Glomerular visceral epithelial cell (primary cell): ENCODE data around the gene AQP4.

Experiments used
- DNase-seq: peaks from one replicate; pipeline ENCODE4 v3.0.0-alpha.2; 2016; ENCODE audit errors: extremely low spot score

Gene AQP4

DNA sequence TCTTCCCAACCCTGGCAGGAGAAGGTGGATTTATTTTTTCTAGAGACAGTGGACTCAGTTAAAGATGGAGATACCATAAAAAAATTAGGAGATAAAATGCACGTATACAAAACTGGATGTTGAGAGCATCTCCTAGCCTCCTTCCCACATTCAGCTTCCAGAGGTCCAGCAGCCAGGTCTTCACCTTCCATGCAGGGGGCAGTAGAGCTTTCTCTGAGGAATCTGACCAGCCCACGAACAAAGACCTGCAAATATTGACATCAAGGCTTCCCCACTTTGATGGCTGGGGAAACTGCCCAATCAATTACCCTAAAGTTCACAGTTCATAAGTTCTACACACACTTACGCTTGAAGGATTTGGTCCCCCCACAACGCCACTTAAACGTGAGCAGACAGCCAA lies 24.5 kb downstream of the AQP4 start:
- no peak for DNase-seq

DNA sequence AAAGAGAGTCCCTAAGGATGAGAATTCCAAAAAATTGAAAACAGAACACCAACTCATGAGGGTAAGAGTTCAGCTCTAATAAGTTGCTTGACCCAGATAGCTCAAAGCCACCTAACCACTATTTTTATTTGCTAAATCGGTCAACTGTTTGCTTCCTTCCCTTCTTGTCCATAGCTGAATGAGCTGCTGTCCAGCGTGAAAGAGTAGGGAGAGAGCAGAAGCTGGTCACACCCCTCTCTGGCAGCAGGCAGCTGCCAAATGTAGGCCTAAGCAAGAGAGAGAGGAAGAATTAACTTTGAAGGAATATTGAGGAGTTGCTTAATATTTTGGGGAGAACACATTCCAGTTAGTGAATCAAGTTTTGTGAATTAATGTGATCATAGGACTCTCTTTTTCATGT lies 25.9 kb downstream of the AQP4 start:
- DNase-seq: no peak

DNA sequence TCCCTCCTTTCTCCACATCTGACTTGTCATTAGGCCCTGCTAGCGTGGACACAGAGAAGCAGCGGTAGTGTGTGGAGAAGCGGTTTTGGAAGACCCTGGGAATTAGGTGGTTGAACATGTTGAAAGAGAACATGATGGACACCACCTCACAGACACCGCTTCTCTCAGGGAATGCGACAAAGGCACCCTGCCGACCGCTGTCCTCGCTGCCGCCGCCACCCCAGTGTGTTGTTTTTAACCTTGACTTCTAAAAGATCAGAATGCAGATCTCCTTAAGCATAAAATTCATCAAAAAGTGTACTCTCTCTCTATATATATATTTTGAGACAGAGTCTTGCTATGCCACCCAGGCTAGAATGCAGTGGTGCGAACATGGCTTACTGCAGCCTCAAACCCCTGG lies 33.2 kb downstream of the AQP4 start:
- no peak for DNase-seq

DNA sequence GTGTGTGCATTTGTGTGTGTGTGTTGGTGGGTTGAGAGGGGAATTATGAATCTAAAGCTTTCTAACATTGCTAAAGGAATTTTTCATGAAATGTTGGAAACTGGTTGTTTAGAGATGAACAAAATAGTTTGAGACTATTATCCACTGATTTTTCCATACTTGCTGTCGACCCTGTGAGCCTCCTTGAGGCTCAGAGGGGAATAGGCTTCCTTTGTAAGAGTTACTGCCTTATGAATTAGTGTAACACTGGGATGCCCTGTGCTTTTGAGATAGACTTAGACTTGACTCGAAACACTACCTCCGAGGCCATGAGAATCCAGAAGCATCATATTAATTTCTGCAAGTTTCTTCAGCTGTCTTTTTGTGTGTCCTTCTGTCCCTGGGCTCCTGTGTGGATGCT lies 37.9 kb downstream of the AQP4 start:
- DNase-seq: no peak

DNA sequence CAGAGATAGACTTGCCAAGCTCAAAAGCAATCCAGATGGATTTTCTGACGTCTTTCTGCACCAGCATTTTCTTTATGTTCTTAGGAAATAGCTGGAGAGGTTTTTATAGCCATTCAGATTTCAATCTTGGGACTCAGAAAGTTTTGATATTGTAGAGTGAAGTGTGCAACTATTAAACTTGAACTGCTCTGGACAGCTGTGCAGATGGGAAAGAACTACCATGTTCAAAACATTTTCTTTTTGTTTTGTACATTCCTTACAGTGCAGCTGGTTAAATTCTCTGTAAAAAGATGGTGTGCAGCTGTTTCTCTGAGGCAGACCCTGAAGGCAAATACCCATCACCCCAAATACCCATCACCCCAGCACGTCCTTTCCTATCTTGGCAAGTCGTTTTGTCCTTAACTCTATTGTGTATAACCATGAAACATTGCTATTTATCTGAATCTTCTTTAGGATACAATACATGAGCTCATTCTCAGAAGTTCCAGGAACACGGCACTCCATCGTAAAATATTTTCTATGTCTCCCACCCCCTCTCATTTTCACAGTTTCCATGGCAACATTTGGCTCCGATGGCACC lies 38.8 kb downstream of the AQP4 start:
- DNase-seq: no peak

DNA sequence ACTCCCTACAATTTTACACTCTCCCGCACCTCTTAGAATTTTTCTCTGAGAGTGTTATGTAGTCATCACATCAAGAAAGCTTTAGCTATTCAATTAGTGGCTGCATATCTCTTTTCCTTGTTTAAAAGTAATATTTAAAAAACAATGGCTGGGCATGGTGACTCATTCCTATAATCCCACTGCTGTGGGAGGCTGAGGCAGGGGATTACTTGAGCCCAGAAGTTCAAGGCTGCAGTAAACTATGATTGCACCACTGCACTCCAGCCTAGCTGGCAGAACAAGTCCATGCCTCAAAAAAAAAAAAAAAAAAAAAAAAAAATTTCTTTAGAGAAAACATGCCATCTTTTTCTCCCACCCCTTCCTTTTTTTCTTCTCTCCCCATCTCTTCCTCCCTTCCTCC lies 44.3 kb downstream of the AQP4 start:
- DNase-seq: no peak

DNA sequence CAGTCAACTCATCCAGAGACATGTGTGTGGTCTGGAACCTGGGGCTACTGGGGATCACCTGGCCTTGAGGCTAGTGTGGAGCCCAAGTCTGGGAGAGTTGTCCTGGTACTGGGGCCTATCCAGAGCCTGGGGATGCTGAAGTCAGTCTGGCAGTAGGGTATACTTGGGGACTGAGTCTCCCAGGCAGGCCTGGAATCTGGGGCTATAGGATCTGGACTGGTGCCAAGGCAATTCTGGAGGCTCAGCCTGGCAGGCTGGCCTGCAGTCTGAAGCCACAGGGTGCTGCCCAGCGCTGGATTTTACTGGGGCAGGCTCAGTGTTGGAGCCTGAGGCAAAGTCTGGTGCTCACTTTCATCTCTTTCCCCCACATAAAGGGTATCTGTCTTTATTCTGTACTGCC lies 46.5 kb downstream of the AQP4 start:
- DNase-seq: no peak

DNA sequence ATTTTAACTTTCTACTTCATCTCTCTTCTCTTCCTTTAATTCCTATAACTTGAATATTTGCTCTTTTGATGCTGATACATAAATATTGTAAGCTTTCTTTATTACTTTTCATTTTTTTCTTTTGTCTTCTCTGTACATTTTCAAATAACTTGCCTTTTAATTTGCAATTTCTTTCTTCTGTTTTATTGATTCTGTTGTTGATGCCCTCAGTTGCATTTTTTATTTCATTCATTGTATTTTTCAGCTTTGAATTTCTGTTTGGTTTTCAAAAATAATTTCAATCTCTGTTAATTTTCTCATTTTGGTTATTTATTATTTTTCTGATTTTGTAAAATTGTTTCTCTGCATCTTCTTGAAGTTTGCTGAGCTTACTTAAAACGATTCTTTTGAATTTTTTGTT lies 47.0 kb downstream of the AQP4 start:
- no peak for DNase-seq

DNA sequence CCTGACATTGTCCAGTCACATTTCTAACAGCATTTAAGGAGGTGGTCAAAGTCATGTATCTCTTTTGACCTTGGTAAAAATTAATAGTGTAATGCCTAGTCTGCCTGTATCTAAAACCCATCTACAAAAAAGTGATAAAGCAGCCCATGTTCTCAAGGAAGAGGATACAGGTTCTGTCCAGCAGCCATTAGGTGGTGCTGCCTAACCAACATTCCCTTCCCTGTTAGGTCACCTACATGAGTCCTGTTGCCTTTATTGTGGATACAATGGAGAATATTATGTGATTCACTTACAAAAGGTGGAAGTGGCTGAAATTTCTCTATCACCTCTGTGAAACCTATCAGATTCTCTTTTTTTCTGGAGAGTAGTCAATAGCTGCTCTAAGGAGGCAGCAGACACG lies 52.5 kb downstream of the AQP4 start:
- peak; percentile 25 for DNase-seq

DNA sequence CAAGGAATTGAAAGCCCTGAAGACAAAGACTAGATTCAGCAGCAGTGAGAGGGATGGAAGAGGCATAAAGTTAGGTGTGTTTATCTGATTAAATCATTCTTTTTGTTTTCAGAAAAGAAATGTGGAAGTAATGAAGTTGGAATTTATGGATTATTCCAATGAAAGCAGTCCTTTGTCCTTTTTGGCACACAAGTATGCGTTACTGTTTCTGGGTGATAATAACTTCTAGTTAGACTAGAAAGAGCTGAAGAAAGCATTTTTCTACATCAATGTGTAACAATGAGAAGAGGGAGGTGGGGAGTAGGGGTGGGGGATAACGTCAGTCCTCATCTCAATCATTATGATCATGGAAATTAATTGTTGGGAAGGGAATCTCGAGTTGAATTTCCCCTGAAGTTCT lies 53.0 kb downstream of the AQP4 start:
- DNase-seq: no peak

DNA sequence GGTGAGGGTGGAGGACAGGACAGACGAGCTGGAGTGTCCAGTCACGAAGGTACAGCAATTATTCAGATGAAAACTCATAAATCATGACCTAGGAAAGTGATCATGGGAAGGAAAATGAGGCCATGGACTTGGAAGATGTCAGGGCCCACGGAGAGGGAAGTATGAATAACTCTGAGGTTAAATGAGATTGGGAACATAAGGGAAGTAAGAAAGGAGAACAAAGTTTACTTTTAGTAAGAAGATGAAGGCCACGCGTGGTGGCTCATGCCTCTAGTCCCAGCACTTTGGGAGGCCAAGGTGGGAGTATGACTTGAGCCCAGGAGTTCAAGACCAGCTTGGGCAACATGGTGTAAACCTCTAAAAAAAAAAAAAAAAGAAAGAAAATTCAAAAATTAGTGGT lies 56.2 kb downstream of the AQP4 start:
- no peak for DNase-seq

DNA sequence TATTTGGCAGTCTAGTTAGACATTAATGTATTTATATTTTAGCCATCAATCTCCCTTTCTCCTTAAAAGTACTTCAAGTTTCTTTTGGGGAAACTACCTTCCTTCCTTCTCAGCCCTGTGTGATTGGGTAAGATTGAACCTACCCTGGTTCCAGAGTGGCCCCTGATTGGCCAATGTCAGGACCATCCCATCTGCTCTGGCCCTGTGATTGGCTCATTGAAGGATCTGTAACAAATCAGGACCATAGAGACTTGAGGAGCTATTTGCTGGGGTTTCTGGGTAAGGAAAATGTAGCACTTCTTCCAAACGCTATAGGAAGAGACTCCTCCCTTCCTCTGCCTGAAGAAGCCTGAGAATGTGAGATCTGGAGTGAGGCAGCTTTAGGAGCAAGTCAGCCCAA lies 59.3 kb downstream of the AQP4 start:
- no peak for DNase-seq

DNA sequence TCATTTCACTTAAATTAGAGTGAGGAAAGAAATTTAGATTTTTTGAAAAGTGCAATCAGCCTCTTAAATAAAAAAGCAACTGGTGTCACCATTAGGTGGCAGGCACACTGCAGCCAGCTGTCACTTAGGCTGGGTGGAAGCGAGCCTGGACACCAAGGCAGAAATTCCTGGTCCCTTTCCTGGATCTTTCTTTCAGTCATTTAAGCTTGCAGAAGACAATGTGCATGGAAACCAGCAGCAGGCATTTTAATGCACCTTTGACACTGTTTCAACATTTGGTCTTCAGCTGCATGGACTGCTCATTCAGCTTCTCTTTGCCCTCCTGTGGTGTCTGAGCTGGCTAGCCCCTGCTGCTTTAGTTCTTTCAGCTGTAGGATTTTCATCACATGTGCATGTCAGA lies 61.0 kb downstream of the AQP4 start:
- DNase-seq: no peak

DNA sequence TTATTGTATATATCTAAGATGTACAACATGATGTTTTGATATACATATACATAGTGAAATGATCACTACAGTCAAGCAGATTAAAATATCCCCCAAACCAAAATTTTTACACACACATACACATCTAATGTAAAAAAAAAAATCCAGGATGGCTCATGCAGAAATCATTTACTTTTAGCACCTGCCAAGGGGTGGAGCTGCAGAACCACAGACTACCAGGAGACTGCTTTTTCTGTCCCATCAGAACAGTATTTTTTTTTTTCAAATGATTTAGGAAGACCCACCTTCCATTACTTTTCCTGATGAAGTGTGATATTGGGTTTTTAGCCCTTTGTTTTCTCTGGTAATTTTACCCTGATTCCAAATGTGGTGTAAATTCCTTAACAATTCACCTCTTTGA lies 61.9 kb downstream of the AQP4 start:
- no peak for DNase-seq

DNA sequence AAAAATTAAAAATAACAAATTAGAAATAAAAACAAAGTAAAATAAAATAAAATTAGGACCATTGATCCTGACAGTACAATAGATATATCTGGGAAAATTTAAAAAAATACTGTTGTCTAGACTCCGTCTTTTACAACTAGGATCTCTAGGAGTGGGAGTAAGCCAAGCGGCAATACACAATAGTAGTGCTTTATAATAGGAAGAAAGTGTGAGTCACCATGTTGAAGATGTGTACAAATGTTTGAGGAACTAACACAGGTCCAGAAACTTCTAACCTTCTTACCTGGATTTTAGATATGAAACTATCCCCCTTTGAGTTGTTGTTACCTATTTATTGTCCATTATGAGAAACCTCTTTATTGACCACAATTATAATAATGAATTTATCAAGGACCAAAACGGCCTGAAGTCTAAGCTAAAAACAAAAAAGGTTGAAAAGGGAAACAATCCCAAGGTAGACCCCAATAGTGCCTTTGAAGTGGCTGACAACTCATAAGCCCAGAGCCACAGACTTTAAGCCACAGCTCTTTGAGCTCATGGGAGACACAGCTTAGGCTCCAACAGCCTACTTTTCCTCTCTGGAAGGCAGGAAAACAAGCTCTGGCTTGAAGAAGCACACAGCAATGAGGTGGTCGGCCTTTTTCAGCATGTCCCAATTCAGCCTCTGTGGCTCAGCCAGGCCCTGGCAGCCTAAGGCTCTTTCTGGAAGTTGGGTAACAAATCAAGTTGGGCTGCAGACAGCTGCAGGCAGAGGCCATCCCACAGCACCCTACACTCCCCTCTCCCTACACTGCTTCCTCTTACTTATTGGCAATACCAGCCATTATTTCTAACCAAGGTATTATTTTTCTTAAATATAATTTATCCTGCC lies 62.9 kb downstream of the AQP4 start:
- DNase-seq: no peak
